CD4-positive, CD25-positive, alpha-beta regulatory T cell (primary cell): ENCODE data around the gene FAM120B. TPM values are rescaled to one million over a fixed set of nuclear protein-coding genes. Genes with fewer than 3 reads are reported as not detected.

ENCODE experiments used
- ATAC-seq, 2 donors: fragments of 150-1000 bp; cut with Tn5 transposase; one replicate each; pipeline ENCODE4 v1.10.0; 2021; ENCODE audit warnings: low read depth in 2 of 2, moderate number of reproducible peaks in 2 of 2, moderate library complexity in 1 of 2
- DNase-seq, 3 donors: peaks; one replicate each; pipeline versions ENCODE4 v3.0.0 to v3.0.0-alpha.2; 2012 to 2022; ENCODE audit warnings: mixed read lengths in 1 of 3
- H3K27ac ChIP-seq: one replicate; pipeline ENCODE4 v1.7.0; 2013; ENCODE audit warnings: mild to moderate bottlenecking, low read length; ENCODE audit not compliant: insufficient read depth, poor library complexity, severe bottlenecking
- H3K27me3 ChIP-seq: one replicate; pipeline ENCODE4 v1.7.0; 2013; ENCODE audit warnings: low read length; ENCODE audit not compliant: control insufficient read depth, insufficient read depth
- H3K36me3 ChIP-seq: one replicate; pipeline ENCODE4 v1.7.0; 2013; ENCODE audit warnings: mild to moderate bottlenecking, low read length, moderate library complexity; ENCODE audit not compliant: control insufficient read depth, insufficient read depth
- H3K4me1 ChIP-seq: 2 replicates; pipeline ENCODE4 v1.7.0; 2013; ENCODE audit warnings: mild to moderate bottlenecking, low read length; ENCODE audit not compliant: insufficient read depth, control insufficient read depth, poor library complexity, severe bottlenecking
- H3K4me3 ChIP-seq: one replicate; pipeline ENCODE4 v1.7.0; 2013; ENCODE audit warnings: low read depth, mild to moderate bottlenecking, low read length, moderate library complexity
- H3K9me3 ChIP-seq, 2 experiments: 1 replicate in 1 of 2; 2 replicates in 1 of 2; pipeline ENCODE4 v1.7.0; 2013; ENCODE audit warnings: low read length in 2 of 2, mild to moderate bottlenecking in 1 of 2, moderate library complexity in 1 of 2; ENCODE audit not compliant: control insufficient read depth in 2 of 2
- H3K27ac Mint-ChIP-seq, 3 donors: one replicate each; pipeline ENCODE4 v1.8.0; 2020 to 2022; ENCODE audit warnings: mild to moderate bottlenecking in 3 of 3, mixed read lengths in 3 of 3, moderate library complexity in 2 of 3
- H3K27me3 Mint-ChIP-seq: one replicate; pipeline ENCODE4 v1.8.0; 2022; ENCODE audit warnings: mild to moderate bottlenecking, mixed read lengths
- H3K36me3 Mint-ChIP-seq: one replicate; pipeline ENCODE4 v1.8.0; 2020; ENCODE audit warnings: mixed read lengths
- H3K4me1 Mint-ChIP-seq, 4 donors: one replicate each; pipeline ENCODE4 v1.8.0; 2020 to 2022; ENCODE audit warnings: mixed read lengths in 4 of 4, mild to moderate bottlenecking in 1 of 4
- H3K4me3 Mint-ChIP-seq, 4 donors: one replicate each; pipeline ENCODE4 v1.8.0; 2020 to 2022; ENCODE audit warnings: mild to moderate bottlenecking in 4 of 4, mixed read lengths in 4 of 4, moderate library complexity in 3 of 4
- H3K9me3 Mint-ChIP-seq, 7 donors: one replicate each; pipeline ENCODE4 v1.8.0; 2020 to 2022; ENCODE audit warnings: mixed read lengths in 7 of 7, mild to moderate bottlenecking in 3 of 7, moderate library complexity in 2 of 7
- polyA plus RNA-seq, 4 donors: library from polyadenylated mRNA; unstranded; fragments of 300-500 nt; fragmentation: Illumina TruSeq; gene quantifications; one replicate each; pipeline ENCODE4 v1.2.3, GENCODE V29; 2021
- total RNA-seq: library from RNA; stranded (reverse); gene quantifications from one replicate; pipeline ENCODE4 v1.2.3, GENCODE V29; 2022

The FAM120B gene
- total and polyA plus RNA-seq, 5 donors from 2014 or later = 28.0 to 35.0 (median 31.1) TPM

DNA sequence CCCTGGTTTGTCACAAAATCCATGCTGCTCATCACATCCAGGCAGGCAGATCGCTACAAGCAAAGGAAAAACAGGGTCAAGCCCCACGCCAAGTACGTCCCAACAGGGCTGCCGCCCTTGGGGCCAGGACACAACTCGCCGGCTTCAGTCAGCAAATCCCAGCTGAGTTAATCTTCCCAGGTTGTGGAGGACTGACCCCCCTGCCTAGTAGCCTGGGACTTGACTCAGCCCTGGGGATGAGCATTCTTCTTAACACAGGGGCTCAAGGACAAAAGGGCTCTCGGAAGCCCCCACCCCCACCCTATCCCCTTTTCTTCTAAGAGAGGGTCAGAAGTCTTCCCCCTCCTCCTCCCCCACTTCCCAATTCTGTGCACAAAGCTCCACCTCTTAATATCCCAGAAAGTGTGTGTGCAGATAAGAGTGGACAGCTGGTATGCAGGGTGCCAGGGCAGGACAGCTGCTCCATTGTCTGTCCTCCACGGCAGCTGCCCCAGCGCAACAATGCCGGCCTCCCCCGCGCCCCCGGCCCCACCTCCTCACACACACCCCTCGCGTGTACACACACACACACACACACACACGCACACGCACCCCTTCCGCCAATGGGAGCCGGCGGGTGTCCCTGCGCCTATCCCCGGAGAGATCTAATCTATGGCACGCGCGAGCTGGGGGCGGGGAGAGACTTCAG, 20.2 kb upstream of the FAM120B start:
- DNase-seq (no peak), ATAC-seq (no peak)
- Mint-ChIP-seq H3K9me3 (peaks cover 0 to 2% (median 0%) of the 10 kb centered on the region in 7 donors), H3K27me3 (peaks cover 51% of the 10 kb centered on the region), H3K4me3 (peak overlapping the region in 3 of 4 donors; percentile 34 to 62 (median 44)), H3K4me1 (peaks cover 0 to 20% (median 7%) of the 10 kb centered on the region in 4 donors), H3K27ac (no peak overlapping the region), H3K36me3 (peaks cover 3% of the 10 kb centered on the region)
- Histone ChIP-seq H3K27me3 (peaks cover 12% of the 10 kb centered on the region), H3K9me3 (no peaks in the 10 kb centered on the region), H3K4me1 (peaks cover 24% of the 10 kb centered on the region), H3K36me3 (no peaks in the 10 kb centered on the region), H3K27ac (no peak overlapping the region), H3K4me3 (no peak overlapping the region)

DNA sequence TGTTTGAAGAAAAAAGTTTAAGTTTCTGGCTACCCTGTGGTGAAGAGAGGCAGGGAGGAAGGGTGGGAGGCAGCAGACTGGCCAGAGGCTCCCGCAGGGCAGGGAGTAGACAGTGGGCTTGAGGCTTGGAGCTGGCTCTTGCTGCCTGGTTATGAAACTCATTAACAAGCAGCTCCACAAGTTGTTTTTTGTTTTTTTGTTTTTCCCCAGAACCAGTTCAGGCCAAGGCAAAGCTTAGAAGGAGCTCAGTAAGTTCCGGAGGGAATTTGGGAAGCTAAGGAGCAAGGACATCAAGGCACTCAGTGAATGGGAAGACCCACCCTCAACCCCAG, 19.7 kb upstream of the FAM120B start:
- ATAC-seq (no peak), DNase-seq (no peak)
- Mint-ChIP-seq H3K36me3 (peaks cover 3% of the 10 kb centered on the region), H3K4me1 (peaks cover 0 to 22% (median 10%) of the 10 kb centered on the region in 4 donors), H3K27ac (no peak overlapping the region), H3K4me3 (peak overlapping the region in 2 of 4 donors; percentile 61 to 68), H3K27me3 (peaks cover 55% of the 10 kb centered on the region), H3K9me3 (peaks cover 0 to 2% (median 0%) of the 10 kb centered on the region in 7 donors)
- Histone ChIP-seq H3K27me3 (peaks cover 12% of the 10 kb centered on the region), H3K4me1 (peaks cover 29% of the 10 kb centered on the region), H3K4me3 (no peak overlapping the region), H3K36me3 (no peaks in the 10 kb centered on the region), H3K9me3 (no peaks in the 10 kb centered on the region), H3K27ac (no peak overlapping the region)

DNA sequence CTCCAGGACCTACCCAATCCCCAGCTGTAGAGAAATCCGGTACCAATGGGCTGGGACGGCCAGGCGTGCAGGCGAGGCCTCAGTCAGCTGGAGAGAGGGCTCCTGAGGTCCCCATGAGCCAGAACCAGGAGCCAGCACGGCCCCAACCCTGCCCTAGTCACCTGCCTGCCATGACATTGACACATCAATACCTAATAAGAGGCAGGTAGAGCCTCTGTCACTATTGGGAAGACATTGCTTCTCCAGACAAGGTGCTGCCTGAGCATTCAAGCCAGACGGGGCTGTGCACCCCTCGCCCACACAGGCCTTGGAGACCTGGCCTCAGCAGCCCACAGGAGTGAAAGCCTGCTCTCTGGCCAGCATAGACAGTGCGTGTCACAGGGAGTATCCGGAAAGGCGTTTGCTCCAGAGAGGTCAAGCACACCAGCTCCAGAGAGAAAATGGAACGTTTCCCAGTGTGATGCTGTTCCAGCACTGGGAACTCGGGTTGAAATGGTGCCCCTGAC, 19.1 kb upstream of the FAM120B start:
- Histone ChIP-seq H3K9me3 (no peaks in the 10 kb centered on the region), H3K36me3 (no peaks in the 10 kb centered on the region), H3K4me1 (peaks cover 34% of the 10 kb centered on the region), H3K4me3 (no peak overlapping the region), H3K27ac (no peak overlapping the region), H3K27me3 (peaks cover 13% of the 10 kb centered on the region)
- Mint-ChIP-seq H3K27me3 (peaks cover 60% of the 10 kb centered on the region), H3K36me3 (peaks cover 3% of the 10 kb centered on the region), H3K27ac (no peak overlapping the region), H3K4me1 (peaks cover 0 to 27% (median 13%) of the 10 kb centered on the region in 4 donors), H3K4me3 (peak overlapping the region; percentile 7 to 90 (median 50)), H3K9me3 (peaks cover 0 to 2% (median 0%) of the 10 kb centered on the region in 7 donors)
- DNase-seq (no peak), ATAC-seq (no peak)

DNA sequence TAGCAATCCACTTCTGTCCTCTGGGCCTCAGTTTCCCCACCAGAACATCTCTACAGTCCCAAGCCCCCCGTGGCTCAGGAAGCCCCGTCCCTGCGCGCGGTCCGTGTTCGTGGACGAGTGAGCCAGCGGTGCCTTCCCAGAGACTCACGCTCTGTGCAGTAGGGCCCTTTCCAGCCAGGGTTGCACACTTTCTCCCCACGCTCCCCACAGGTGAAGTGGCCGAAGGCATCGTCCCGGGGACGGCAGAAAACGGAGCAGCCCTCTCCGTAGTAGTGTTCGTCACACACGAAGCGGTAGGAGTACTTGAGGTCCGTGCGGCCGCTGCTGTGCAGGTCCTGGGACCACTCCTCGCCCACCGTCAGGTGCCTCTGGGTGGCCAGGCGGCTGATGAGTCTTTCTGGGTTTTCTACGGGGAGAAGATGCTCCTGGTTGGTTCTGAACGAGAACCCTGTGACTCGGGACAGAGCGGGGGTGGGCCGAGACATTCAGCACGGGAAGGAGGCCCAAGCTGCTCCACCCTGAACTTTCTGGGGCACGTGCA, 18.4 kb upstream of the FAM120B start:
- Mint-ChIP-seq H3K27me3 (peaks cover 67% of the 10 kb centered on the region), H3K4me3 (peak overlapping the region; percentile 88 to 94 (median 92)), H3K4me1 (peaks cover 3 to 35% (median 17%) of the 10 kb centered on the region in 4 donors), H3K27ac (peak overlapping the region in 2 of 3 donors; percentile 73 to 87), H3K9me3 (peaks cover 0 to 2% (median 0%) of the 10 kb centered on the region in 7 donors), H3K36me3 (peaks cover 3% of the 10 kb centered on the region)
- Histone ChIP-seq H3K4me1 (peaks cover 41% of the 10 kb centered on the region), H3K36me3 (no peaks in the 10 kb centered on the region), H3K9me3 (no peaks in the 10 kb centered on the region), H3K27me3 (peaks cover 17% of the 10 kb centered on the region), H3K4me3 (no peak overlapping the region), H3K27ac (no peak overlapping the region)
- DNase-seq (no peak), ATAC-seq (no peak)

DNA sequence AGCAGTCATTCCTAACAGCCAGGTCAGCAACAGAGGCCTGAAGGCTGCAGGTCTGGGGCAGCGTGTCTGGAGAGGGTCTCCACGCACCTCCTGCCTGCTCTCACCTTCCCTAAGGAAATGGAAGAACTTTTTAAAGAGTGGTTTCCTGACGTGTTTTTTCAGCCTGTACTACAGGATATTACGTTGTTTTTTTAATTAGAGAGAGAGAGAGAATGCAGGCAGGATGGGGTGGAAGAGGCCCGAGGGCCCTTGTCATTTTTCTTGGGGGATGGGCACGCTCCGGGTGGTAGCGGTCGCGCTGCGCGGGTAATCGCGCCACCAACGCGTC, 17.7 kb upstream of the FAM120B start:
- Mint-ChIP-seq H3K27me3 (peaks cover 74% of the 10 kb centered on the region), H3K9me3 (peaks cover 0 to 2% (median 0%) of the 10 kb centered on the region in 7 donors), H3K4me1 (peaks cover 6 to 41% (median 21%) of the 10 kb centered on the region in 4 donors), H3K36me3 (peaks cover 3% of the 10 kb centered on the region), H3K4me3 (peak overlapping the region; percentile 88 to 94 (median 92)), H3K27ac (peak overlapping the region; percentile 43 to 87 (median 73))
- H3K27ac ChIP-seq = no peak overlapping the region
- ATAC-seq = peak in 1 of 2 donors; percentile 2
- no peaks in the 10 kb centered on the region for H3K36me3 ChIP-seq
- peaks cover 22% of the 10 kb centered on the region for H3K27me3 ChIP-seq
- H3K4me3 ChIP-seq = peak overlapping the region; percentile 61
- peaks cover 42% of the 10 kb centered on the region for H3K4me1 ChIP-seq
- peak in 1 of 3 donors; percentile 29 for DNase-seq
- no peaks in the 10 kb centered on the region for H3K9me3 ChIP-seq

DNA sequence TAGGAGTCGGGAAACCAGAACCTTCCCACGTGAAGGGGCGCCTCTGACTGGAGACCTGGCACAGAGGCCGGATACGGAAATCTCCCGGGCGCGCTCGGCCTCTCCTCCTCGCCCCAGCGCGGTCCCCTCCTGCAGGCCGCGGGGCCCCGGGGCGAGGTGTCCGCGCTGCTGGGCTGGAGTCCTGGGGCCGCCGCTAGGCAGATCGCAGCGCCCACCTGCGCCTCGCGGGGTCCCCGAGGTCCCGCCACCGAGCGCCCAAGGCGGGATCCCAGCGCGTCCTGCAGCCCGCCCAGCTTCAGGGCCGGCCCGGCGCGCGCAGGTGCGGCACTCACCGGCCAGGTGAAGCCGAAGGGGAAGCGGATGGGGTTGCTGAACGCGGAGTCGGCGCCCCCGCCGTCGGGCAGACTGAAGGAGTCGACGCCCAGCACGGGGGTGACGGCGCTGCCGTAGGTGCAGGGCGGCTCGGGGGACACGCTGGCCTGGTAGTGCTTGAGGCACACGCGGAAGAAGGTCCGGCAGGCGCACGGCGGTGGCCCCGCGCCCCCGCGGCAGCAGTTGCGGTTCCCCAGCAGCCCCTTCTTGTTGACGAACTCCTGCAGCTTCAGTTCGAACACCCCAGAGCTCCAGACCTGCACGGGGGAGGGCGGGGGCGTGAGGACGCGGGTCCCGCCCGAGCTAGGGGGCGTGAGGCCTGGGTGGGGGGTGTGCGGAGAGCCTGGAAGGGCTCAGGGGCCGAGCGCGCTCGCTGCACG, 17.2 kb upstream of the FAM120B start:
- H3K27ac Mint-ChIP-seq = peak overlapping the region; percentile 43 to 87 (median 73)

DNA sequence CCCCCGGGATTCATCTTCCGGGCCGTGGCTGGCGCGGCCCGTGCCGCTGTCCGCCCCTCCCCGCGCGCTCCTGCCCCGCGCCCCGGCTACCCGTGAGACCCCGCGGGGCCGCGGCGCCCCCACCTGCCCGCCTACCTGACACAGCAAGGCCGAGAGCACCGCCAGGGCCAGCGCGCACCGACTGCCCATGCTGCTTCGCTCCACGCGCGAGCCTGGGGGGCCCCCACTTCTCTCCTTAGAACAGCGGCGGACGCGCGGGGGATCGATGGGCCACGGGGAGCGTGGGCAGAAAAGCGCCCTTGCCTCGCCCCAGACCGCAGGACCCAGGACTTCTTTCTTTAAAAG, 16.6 kb upstream of the FAM120B start:
- Histone ChIP-seq H3K27me3 (peaks cover 32% of the 10 kb centered on the region), H3K9me3 (no peaks in the 10 kb centered on the region), H3K4me3 (no peak overlapping the region), H3K4me1 (peaks cover 43% of the 10 kb centered on the region), H3K36me3 (no peaks in the 10 kb centered on the region), H3K27ac (no peak overlapping the region)
- peaks cover 80% of the 10 kb centered on the region for H3K27me3 Mint-ChIP-seq
- ATAC-seq (no peak), DNase-seq (no peak)
- H3K4me1 Mint-ChIP-seq = peaks cover 6 to 52% (median 28%) of the 10 kb centered on the region in 4 donors
- H3K36me3 Mint-ChIP-seq = peaks cover 3% of the 10 kb centered on the region
- no peak overlapping the region for H3K27ac Mint-ChIP-seq
- H3K4me3 Mint-ChIP-seq = peak overlapping the region; percentile 84 to 96 (median 88)
- peaks cover 0 to 2% (median 0%) of the 10 kb centered on the region in 7 donors for H3K9me3 Mint-ChIP-seq

More for the DNA sequence above, 17.2 kb upstream of the FAM120B start:
- Mint-ChIP-seq H3K9me3 (peaks cover 0 to 2% (median 0%) of the 10 kb centered on the region in 7 donors), H3K4me1 (peaks cover 6 to 47% (median 22%) of the 10 kb centered on the region in 4 donors), H3K27me3 (peaks cover 79% of the 10 kb centered on the region), H3K4me3 (peak overlapping the region; percentile 88 to 94 (median 92)), H3K36me3 (peaks cover 3% of the 10 kb centered on the region)
- DNase-seq (peak in 1 of 3 donors; percentile 39), ATAC-seq (peak in 1 of 2 donors; percentile 23)
- H3K27ac ChIP-seq = no peak overlapping the region
- H3K9me3 ChIP-seq = no peaks in the 10 kb centered on the region
- peak overlapping the region; percentile 61 for H3K4me3 ChIP-seq
- peaks cover 42% of the 10 kb centered on the region for H3K4me1 ChIP-seq
- peaks cover 28% of the 10 kb centered on the region for H3K27me3 ChIP-seq
- no peaks in the 10 kb centered on the region for H3K36me3 ChIP-seq
